T follicular helper cell (primary cell): ENCODE data around the gene KIAA1217.

Experiments used
- DNase-seq: peaks from one replicate; pipeline ENCODE4 v3.0.0-alpha.2; 2020; ENCODE audit warnings: low read depth

KIAA1217 gene

DNA sequence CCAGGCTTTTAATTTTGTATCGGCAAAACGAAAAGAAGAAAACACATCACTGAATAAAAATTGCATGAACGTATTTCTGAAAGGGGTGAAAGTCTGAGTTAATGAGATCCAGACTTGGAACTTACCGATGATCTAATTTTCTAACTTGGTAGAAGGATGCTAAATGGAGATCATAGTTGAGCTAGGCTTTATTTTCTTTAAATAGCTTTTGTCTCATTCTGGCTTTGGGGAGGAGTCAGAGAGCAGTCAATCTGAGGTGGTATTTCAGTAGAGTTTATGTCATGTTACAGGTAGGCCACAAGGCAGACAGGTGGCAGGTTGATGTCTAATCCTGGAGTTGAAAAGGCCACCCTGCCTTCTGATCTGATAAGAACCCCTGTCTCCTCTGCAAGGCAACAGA is 161.9 kb downstream of the KIAA1217 start:
- no peak for DNase-seq

GRCh38 chr10:24371396-24371795 is 162.5 kb downstream of the KIAA1217 start:
- no peak for DNase-seq

GRCh38 chr10:24374134-24374915 is 165.4 kb downstream of the KIAA1217 start:
- no peak for DNase-seq

GRCh38 chr10:24375510-24375909 is 166.6 kb downstream of the KIAA1217 start:
- no peak for DNase-seq

- no peak for DNase-seq
Measured at GRCh38 chr10:24376731-24377130, 167.8 kb downstream of the KIAA1217 start.

- DNase-seq = no peak
Measured at GRCh38 chr10:24378126-24378920, 169.4 kb downstream of the KIAA1217 start.

- DNase-seq = no peak
Measured at GRCh38 chr10:24381235-24382010, 172.5 kb downstream of the KIAA1217 start.

DNA sequence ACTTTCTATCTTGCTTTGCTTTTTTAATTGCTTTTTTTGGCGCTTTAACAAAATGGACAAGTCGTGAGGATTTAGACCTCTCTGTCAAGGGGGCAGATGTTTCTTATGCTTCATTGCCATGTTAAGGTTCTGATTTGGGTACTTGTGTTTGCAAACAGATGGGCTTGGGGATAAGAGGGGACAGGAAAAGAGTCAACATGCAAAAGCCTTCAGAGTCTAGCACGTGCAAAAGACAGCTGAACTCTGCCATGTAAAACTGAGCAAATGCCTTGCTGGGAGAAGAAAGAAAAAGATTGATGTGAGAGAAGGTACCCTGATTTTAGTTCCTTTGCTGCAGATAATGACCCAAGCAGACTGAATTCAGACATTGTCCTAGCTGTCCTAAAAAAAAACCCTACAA is 173.1 kb downstream of the KIAA1217 start:
- no peak for DNase-seq

GRCh38 chr10:24382596-24382978 is 173.6 kb downstream of the KIAA1217 start:
- DNase-seq = no peak

DNA sequence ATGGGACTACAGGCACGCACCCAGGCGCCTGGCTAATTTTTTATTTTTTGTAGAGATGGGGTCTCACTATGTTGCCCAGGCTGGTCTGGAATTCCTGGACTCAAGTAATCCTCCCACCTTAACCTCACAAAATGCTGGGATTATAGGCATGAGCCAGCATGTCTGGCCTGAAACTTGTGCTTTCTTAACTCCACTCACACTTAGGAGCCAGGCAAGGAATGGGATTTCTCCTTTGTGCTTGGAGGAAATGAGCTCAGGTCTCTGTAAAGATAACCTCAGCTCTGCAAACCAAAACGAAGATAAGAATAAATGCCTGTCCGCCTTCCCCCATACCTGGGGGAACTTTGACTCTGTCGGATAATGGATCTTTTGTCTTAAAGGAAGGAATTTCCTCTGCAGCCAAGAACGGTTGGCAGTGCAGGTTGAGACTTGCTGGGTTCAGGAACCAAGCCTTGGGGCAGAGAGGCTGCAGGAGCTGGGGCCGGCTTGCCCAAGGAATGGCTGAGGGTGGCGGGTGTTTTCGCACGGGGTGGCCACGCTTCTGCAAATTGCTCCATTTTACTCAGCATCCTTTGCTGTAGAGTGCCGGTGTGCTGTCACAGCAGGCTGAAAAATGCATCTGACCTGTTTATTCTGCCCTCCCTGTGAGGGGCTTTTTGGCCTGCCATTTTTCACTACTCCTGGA is 174.2 kb downstream of the KIAA1217 start:
- DNase-seq = no peak

DNA sequence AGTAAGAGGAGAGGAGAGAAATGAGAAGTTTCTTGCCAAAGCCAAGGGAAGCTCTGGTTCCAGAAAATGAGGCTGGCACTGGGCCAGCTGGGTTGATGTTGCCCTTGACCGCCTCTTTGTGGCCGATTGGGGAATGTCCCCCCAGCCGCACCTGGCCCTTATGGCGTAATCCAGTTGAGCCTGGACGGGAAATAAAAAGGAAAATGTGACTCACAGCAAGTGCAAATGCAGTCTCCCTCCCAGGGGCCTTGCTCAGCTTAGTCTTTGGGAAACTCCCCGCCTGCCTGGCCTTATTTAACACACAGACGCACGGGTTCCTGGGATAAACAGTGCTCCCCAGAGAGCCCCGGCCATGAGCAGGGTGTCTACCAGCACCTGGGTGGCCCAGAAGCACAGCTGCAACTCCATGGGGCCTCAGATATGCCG is 174.8 kb downstream of the KIAA1217 start:
- DNase-seq = no peak

DNA sequence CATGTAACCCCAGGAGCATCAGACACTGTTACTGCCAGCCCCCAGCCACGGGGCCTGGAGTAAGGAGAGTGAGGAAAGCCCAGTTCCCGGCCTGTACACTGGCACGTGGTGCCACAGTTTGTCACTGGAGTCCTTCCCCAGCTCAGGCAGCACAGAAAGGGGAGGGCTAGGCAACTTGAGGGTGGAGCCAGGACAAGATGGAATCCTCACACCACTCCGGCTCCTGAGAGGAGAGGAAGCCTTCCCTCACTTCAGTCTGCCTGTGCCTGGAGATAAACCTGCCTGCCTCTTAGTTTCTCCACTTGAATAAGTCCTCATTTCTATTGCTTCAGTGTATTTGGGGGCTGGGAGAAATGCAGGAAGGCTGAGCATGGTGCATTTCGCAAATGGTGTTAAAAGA is 176.0 kb downstream of the KIAA1217 start:
- no peak for DNase-seq

DNA sequence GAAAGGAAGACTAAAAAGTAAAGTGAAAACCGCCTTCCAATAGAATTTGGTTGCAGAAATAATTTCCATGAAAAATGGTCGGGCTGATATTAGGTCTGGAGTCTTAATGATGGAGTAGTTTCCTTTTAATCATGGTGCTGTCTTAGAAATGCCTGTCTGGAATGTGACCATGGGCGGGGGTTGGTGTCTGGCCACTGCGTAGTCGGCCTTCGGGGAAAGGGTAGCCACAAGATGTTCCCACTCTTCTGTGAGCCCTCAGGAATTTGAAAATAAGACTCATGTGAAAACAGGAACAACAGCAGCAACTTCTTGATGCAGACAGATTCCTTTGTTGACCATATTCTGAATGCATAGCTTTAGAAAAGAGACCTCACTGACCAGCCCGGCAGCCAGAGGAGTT is 176.8 kb downstream of the KIAA1217 start:
- DNase-seq = no peak

DNA sequence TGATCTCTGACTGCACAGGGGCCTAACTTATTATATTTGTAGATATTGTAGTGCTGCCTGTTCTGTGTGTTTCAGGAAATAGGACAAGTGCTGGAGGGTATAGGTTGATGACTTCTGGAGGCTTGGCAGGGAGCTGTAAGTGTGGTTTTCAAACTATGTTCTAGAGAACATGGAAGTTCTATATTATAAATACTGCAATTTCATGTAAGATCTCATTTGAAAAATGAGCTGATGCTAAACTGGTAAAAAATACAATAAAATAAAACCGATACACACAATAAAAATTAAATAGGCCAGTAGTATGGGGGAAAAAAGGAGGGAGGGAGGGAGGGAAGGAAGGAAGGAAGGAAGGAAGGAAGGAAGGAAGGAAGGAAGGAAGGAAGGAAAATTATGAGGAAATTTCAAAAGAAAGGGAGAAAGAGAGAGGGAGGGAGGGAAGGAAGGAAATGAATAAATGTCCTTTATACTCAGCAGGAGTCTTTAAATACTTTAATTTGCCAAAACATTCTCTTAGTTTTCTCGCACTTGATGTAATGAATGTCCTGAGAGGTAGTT is 181.3 kb downstream of the KIAA1217 start:
- no peak for DNase-seq

DNA sequence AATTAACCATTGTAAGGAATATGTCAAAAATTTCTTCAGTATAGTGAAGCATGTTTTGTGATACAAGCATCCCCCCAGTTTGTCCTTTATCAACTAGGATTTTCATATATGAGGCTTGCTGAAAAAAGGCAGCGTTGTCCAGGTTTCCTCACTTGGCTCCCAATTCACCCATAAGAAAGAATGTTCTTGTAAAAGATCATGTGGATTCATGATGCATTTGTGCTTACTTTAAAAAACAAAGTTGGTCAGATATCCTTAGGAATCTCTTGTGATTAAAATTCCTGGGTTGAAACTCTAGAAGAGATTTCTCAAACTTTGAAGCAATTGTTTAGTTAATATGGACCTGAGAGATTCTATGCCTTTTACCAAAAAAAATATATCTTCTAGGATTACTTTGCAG is 181.8 kb downstream of the KIAA1217 start:
- no peak for DNase-seq

DNA sequence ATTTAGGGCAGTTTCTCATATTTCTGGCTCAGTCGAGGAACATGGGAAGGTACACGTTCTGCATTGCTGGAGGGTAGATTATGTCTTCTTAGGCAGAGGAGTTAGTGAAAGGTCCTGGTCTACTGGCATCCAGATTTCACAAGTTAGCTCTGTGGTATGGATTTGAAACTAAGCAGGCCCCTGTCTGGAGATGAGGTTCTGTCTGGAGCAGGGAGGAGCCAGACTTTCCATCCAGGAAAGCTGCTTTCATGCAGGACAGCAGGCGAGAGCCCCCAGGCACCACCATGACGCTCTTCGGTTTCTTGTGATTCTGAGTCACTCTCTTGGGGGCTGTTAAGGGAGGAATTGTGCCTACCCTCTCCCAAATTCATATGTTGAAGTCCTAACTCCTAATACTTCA is 184.3 kb downstream of the KIAA1217 start:
- no peak for DNase-seq

GRCh38 chr10:24394461-24395190 is 185.7 kb downstream of the KIAA1217 start:
- no peak for DNase-seq

GRCh38 chr10:24396396-24396795 is 187.5 kb downstream of the KIAA1217 start:
- DNase-seq = no peak

- no peak for DNase-seq
Measured at GRCh38 chr10:24397662-24398061, 188.7 kb downstream of the KIAA1217 start.

GRCh38 chr10:24404567-24404966 is 195.6 kb downstream of the KIAA1217 start:
- DNase-seq = no peak

DNA sequence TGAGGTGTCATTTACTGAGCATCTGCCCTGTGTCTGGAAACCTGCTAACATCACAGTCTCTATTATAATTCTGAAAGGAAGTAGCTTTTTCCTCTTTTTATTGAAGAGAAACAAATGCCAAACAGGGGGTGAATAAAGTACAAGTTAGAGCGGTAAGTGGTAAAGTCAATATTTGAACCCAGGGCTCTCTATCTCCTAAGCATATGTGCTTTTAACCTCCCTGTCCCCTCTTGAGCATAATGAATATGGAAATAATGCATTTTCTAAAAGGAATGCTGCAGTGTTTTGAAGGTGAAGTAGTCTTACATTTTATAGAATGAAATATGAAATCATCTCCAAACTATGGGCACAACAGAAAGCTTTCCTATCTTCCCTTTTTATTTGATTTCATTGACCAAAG is 196.7 kb downstream of the KIAA1217 start:
- no peak for DNase-seq
